BLaER1 (cell line): Measurements from ENCODE around the gene TCL1B.

Experiments
- H3K27ac ChIP-seq: shearing (Covaris generic); formaldehyde crosslinking; 2 replicates; pipeline ENCODE4 v1.8.1; 2022
- H3K27me3 ChIP-seq: shearing (Covaris generic); formaldehyde crosslinking; 2 replicates; pipeline ENCODE4 v1.8.1; 2022
- H3K36me3 ChIP-seq: shearing (Covaris generic); formaldehyde crosslinking; 2 replicates; pipeline ENCODE4 v1.8.1; 2022
- H3K4me1 ChIP-seq: shearing (Covaris generic); formaldehyde crosslinking; 2 replicates; pipeline ENCODE4 v1.8.1; 2022
- H3K4me2 ChIP-seq: shearing (Covaris generic); formaldehyde crosslinking; 2 replicates; pipeline ENCODE4 v1.8.1; 2022
- H3K4me3 ChIP-seq: shearing (Covaris generic); formaldehyde crosslinking; 2 replicates; pipeline ENCODE4 v1.8.1; 2022
- H3K9ac ChIP-seq: shearing (Covaris generic); formaldehyde crosslinking; 2 replicates; pipeline ENCODE4 v1.8.1; 2022
- H3K9me3 ChIP-seq: shearing (Covaris generic); formaldehyde crosslinking; 2 replicates; pipeline ENCODE4 v1.8.1; 2022
- H4K20me1 ChIP-seq: shearing (Covaris generic); formaldehyde crosslinking; 2 replicates; pipeline ENCODE4 v1.8.1; 2022
- Cebpa-rat ChIP-seq: shearing (Covaris generic); IDR thresholded peaks from 2 replicates; pipeline ENCODE4 v1.8.1; 2022

The TCL1B gene

GRCh38 chr14:95685978-95686922, at the start of gene TCL1B:
Gene TCL1B, plus strand, starts transcription at chr14:95686426. Its CDS starts 42 bp downstream, at chr14:95686468.
- no peak for TF ChIP-seq Cebpa-rat
- H3K9me3 ChIP-seq: no peaks in the 10 kb centered on the region
- no peaks in the 10 kb centered on the region for H3K36me3 ChIP-seq
- H3K4me3 ChIP-seq: no peak within 1 kb of the TSS
- H3K27ac ChIP-seq: peak within 1 kb of the TSS; percentile 71
- H3K4me2 ChIP-seq: peak within 1 kb of the TSS; percentile 76
- peaks cover 50% of the 10 kb centered on the region for H3K4me1 ChIP-seq
- H3K9ac ChIP-seq: peak within 1 kb of the TSS; percentile 52
- no peaks in the 10 kb centered on the region for H3K27me3 ChIP-seq
- no peaks in the 10 kb centered on the region for H4K20me1 ChIP-seq

GRCh38 chr14:95644981-95645380, 41.2 kb upstream of the TCL1B start:
- Histone ChIP-seq H3K4me3 (no peak overlapping the region), H3K36me3 (no peaks in the 10 kb centered on the region), H3K4me2 (no peak overlapping the region), H4K20me1 (no peaks in the 10 kb centered on the region), H3K27ac (no peak overlapping the region), H3K27me3 (no peaks in the 10 kb centered on the region), H3K9me3 (no peaks in the 10 kb centered on the region), H3K4me1 (peaks cover 5% of the 10 kb centered on the region), H3K9ac (no peak overlapping the region)
- TF ChIP-seq Cebpa-rat: no peak

- Histone ChIP-seq H3K9me3 (no peaks in the 10 kb centered on the region), H3K4me3 (no peak overlapping the region), H3K9ac (no peak overlapping the region), H3K27me3 (no peaks in the 10 kb centered on the region), H3K4me2 (no peak overlapping the region), H3K4me1 (peaks cover 9% of the 10 kb centered on the region), H3K36me3 (no peaks in the 10 kb centered on the region), H3K27ac (no peak overlapping the region), H4K20me1 (no peaks in the 10 kb centered on the region)
- no peak for TF ChIP-seq Cebpa-rat
Observed at GRCh38 chr14:95645389-95645996, 40.7 kb upstream of the TCL1B start.

- no peaks in the 10 kb centered on the region for H3K9me3 ChIP-seq
- H3K27ac ChIP-seq: no peak overlapping the region
- no peak for TF ChIP-seq Cebpa-rat
- H3K4me2 ChIP-seq: no peak overlapping the region
- peaks cover 34% of the 10 kb centered on the region for H3K4me1 ChIP-seq
- H3K4me3 ChIP-seq: no peak overlapping the region
- no peaks in the 10 kb centered on the region for H3K36me3 ChIP-seq
- no peaks in the 10 kb centered on the region for H4K20me1 ChIP-seq
- no peaks in the 10 kb centered on the region for H3K27me3 ChIP-seq
- no peak overlapping the region for H3K9ac ChIP-seq
Observed at GRCh38 chr14:95647926-95648325, 38.3 kb upstream of the TCL1B start.

- TF ChIP-seq Cebpa-rat: no peak
- H3K27me3 ChIP-seq: no peaks in the 10 kb centered on the region
Observed at GRCh38 chr14:95649230-95649629, 37.0 kb upstream of the TCL1B start.

GRCh38 chr14:95651028-95651427, 35.2 kb upstream of the TCL1B start:
- Histone ChIP-seq H3K4me2 (peak overlapping the region; percentile 80), H3K27ac (peak overlapping the region; percentile 69), H3K9ac (no peak overlapping the region; the same call in 1 of the 2 replicates), H4K20me1 (no peaks in the 10 kb centered on the region), H3K4me3 (0 out of 2 replicates have a peak overlapping the region, but pooled peaks have one; percentile 25), H3K27me3 (no peaks in the 10 kb centered on the region), H3K9me3 (no peaks in the 10 kb centered on the region), H3K36me3 (no peaks in the 10 kb centered on the region), H3K4me1 (peaks cover 35% of the 10 kb centered on the region)
- TF ChIP-seq Cebpa-rat: no peak

More at GRCh38 chr14:95649230-95649629, 37.0 kb upstream of the TCL1B start:
- no peak overlapping the region for H3K9ac ChIP-seq
- H3K4me3 ChIP-seq: no peak overlapping the region
- no peaks in the 10 kb centered on the region for H3K36me3 ChIP-seq
- no peak overlapping the region for H3K4me2 ChIP-seq
- H4K20me1 ChIP-seq: no peaks in the 10 kb centered on the region
- H3K4me1 ChIP-seq: peaks cover 39% of the 10 kb centered on the region
- H3K9me3 ChIP-seq: no peaks in the 10 kb centered on the region
- H3K27ac ChIP-seq: no peak overlapping the region

GRCh38 chr14:95651821-95652583, 34.2 kb upstream of the TCL1B start:
- peak overlapping the region; percentile 69 for H3K27ac ChIP-seq
- peak overlapping the region; percentile 80 for H3K4me2 ChIP-seq
- H3K4me3 ChIP-seq: 0 out of 2 replicates have a peak overlapping the region, but pooled peaks have one; percentile 15

GRCh38 chr14:95652690-95653089, 33.5 kb upstream of the TCL1B start:
- Histone ChIP-seq H3K9ac (no peak overlapping the region; the same call in 1 of the 2 replicates), H3K36me3 (no peaks in the 10 kb centered on the region), H3K27me3 (no peaks in the 10 kb centered on the region), H3K4me3 (0 out of 2 replicates have a peak overlapping the region, but pooled peaks have one; percentile 15), H4K20me1 (no peaks in the 10 kb centered on the region), H3K27ac (peak overlapping the region; percentile 69), H3K9me3 (no peaks in the 10 kb centered on the region), H3K4me2 (peak overlapping the region; percentile 80), H3K4me1 (peaks cover 35% of the 10 kb centered on the region)
- no peak for TF ChIP-seq Cebpa-rat

More at GRCh38 chr14:95651821-95652583, 34.2 kb upstream of the TCL1B start:
- Histone ChIP-seq H3K9me3 (no peaks in the 10 kb centered on the region), H4K20me1 (no peaks in the 10 kb centered on the region), H3K36me3 (no peaks in the 10 kb centered on the region), H3K9ac (no peak overlapping the region; the same call in 1 of the 2 replicates), H3K4me1 (peaks cover 35% of the 10 kb centered on the region), H3K27me3 (no peaks in the 10 kb centered on the region)
- no peak for TF ChIP-seq Cebpa-rat

GRCh38 chr14:95655461-95655860, 30.8 kb upstream of the TCL1B start:
- H3K4me3 ChIP-seq: no peak overlapping the region
- no peaks in the 10 kb centered on the region for H3K27me3 ChIP-seq
- no peaks in the 10 kb centered on the region for H3K36me3 ChIP-seq
- no peak overlapping the region for H3K27ac ChIP-seq
- TF ChIP-seq Cebpa-rat: no peak
- H3K9me3 ChIP-seq: no peaks in the 10 kb centered on the region
- no peaks in the 10 kb centered on the region for H4K20me1 ChIP-seq
- peaks cover 47% of the 10 kb centered on the region for H3K4me1 ChIP-seq
- H3K4me2 ChIP-seq: no peak overlapping the region
- no peak overlapping the region for H3K9ac ChIP-seq
